H1 (cell line): ENCODE results near the gene CDT1.

Experiments
- CBX8 ChIP-seq: fragments of 300-800, 300-1000 bp; sonication (generic); IDR thresholded peaks from 2 replicates; pipeline ENCODE4 v1.7.1; 2016; ENCODE audit warnings: low read depth, low read length, borderline replicate concordance
- CEBPB ChIP-seq: IDR thresholded peaks from 2 replicates; pipeline ENCODE4 v1.6.1; 2012; ENCODE audit warnings: low read depth, low read length
- CHD2 ChIP-seq: IDR thresholded peaks from 2 replicates; pipeline ENCODE4 v1.6.1; 2012; ENCODE audit warnings: low read length, improper control_type of control experiment
- CREB1 ChIP-seq: IDR thresholded peaks from 2 replicates; pipeline ENCODE4 v1.6.1; 2012; ENCODE audit warnings: inconsistent platforms
- NRF1 ChIP-seq: IDR thresholded peaks from 2 replicates; pipeline ENCODE4 v1.6.1; 2011; ENCODE audit warnings: mild to moderate bottlenecking, low read depth, low read length, improper control_type of control experiment
- TF ChIP-seq, protein P1 (sequence below), 3 experiments: IDR thresholded peaks; 1 replicate in 2 of 3; 2 replicates in 1 of 3; pipeline versions ENCODE4 v1.5.1 to v1.6.1; 2011; ENCODE audit warnings: low read length in 3 of 3, mild to moderate bottlenecking in 3 of 3, inconsistent platforms in 2 of 3, low read depth in 1 of 3, moderate library complexity in 1 of 3; ENCODE audit not compliant: insufficient read depth in 1 of 3; ENCODE audit errors: control extremely low read depth in 1 of 3

DNA sequence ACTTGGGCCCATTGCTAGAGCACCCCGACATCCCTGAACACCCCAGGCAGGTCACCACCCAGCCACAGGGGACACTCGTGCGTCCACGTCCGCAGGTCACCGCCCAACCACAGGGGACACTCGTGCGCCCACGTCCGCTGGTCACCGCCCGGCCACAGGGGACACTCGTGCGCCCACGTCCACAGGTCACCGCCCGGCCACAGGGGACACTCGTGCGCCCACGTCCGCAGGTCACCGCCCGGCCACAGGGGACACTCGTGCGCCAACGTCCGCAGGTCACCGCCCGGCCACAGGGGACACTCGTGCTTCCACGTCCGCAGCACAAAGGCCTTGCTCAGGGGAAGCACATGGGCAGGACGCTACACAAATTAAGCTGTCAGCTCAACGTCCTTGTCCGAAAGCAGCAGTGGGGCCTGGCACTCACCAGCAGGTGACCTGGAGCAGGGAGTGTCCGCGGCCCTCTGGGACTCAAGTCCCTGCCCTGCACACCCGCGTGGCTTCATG is 35.5 kb downstream of the CDT1 start:
- no peak for TF ChIP-seq CEBPB
- TF ChIP-seq, protein P1, sequence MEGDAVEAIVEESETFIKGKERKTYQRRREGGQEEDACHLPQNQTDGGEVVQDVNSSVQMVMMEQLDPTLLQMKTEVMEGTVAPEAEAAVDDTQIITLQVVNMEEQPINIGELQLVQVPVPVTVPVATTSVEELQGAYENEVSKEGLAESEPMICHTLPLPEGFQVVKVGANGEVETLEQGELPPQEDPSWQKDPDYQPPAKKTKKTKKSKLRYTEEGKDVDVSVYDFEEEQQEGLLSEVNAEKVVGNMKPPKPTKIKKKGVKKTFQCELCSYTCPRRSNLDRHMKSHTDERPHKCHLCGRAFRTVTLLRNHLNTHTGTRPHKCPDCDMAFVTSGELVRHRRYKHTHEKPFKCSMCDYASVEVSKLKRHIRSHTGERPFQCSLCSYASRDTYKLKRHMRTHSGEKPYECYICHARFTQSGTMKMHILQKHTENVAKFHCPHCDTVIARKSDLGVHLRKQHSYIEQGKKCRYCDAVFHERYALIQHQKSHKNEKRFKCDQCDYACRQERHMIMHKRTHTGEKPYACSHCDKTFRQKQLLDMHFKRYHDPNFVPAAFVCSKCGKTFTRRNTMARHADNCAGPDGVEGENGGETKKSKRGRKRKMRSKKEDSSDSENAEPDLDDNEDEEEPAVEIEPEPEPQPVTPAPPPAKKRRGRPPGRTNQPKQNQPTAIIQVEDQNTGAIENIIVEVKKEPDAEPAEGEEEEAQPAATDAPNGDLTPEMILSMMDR (IDR thresholded peaks at IDR 0.05; ENCODE audit: control extremely low read depth in 1 of 3, insufficient read depth in 1 of 3, low read depth in 1 of 3, low read length in 3 of 3) = peak; percentile 5 to 90 (median 57)
- no peak for TF ChIP-seq CHD2
- no peak for TF ChIP-seq NRF1
- no peak for TF ChIP-seq CREB1
- TF ChIP-seq CBX8 = no peak
